Caco-2 (cell line): ENCODE measurements around the gene ZCCHC2. TPM values are rescaled to one million over a fixed set of nuclear protein-coding genes. Genes with fewer than 3 reads are reported as not detected.

Experiments used
- BruUV-seq: library from RNA; stranded (reverse); fragments of 400-500 nt; replicated peaks from 2 replicates; lab custom pipeline; 2021; lab: Mats Ljungman, UMichigan
- CTCF ChIA-PET: fragments of 300-600 bp; sonication (Branson Sonifier 250); formaldehyde crosslinking; loops from one replicate; lab custom pipeline; 2022; ENCODE audit warnings: antibody characterized with exemption; lab: Charles Lee
- POLR2A ChIA-PET: fragments of 300-600 bp; sonication (Branson Sonifier 250); formaldehyde crosslinking; loops from one replicate; lab custom pipeline; 2022; ENCODE audit warnings: antibody characterized with exemption; lab: Charles Lee
- DNase-seq, 2 experiments: peaks; one replicate each; pipeline versions ENCODE4 v3.0.0 to v3.0.0-alpha.2; 2020 to 2022
- H3K27me3 ChIP-seq: replicated peaks from 2 replicates; pipeline ENCODE4 v1.6.0; 2011; ENCODE audit warnings: low read length; ENCODE audit not compliant: control insufficient read depth, insufficient read depth
- H3K36me3 ChIP-seq: 2 replicates; pipeline ENCODE4 v1.5.1; 2011; ENCODE audit warnings: low read length; ENCODE audit not compliant: control insufficient read depth, insufficient read depth
- H3K4me1 ChIP-seq: fragments of 250-450 bp; sonication (Bioruptor Pico); 2 replicates; pipeline ENCODE4 v1.5.1; 2020; ENCODE audit warnings: mild to moderate bottlenecking
- H3K4me3 ChIP-seq: 2 replicates; pipeline ENCODE4 v1.5.1; 2011; ENCODE audit warnings: low read depth, mild to moderate bottlenecking, control low read depth, low read length
- H3K9me3 ChIP-seq: fragments of 250-450 bp; sonication (Bioruptor Pico); 2 replicates; pipeline ENCODE4 v1.5.1; 2020; ENCODE audit warnings: mild to moderate bottlenecking, moderate library complexity
- H3K27ac Mint-ChIP-seq: one replicate; pipeline ENCODE4 v1.8.0; 2022; ENCODE audit warnings: mixed read lengths; ENCODE audit not compliant: unreplicated experiment
- H3K27me3 Mint-ChIP-seq: one replicate; pipeline ENCODE4 v1.8.0; 2022; ENCODE audit warnings: mixed read lengths; ENCODE audit not compliant: insufficient read depth, unreplicated experiment
- H3K36me3 Mint-ChIP-seq: one replicate; pipeline ENCODE4 v1.8.0; 2022; ENCODE audit warnings: mild to moderate bottlenecking, mixed read lengths; ENCODE audit not compliant: insufficient read depth, unreplicated experiment
- H3K4me1 Mint-ChIP-seq: one replicate; pipeline ENCODE4 v1.8.0; 2022; ENCODE audit warnings: low read depth, mixed read lengths; ENCODE audit not compliant: unreplicated experiment
- H3K4me3 Mint-ChIP-seq: one replicate; pipeline ENCODE4 v1.8.0; 2022; ENCODE audit warnings: mild to moderate bottlenecking, moderate library complexity, mixed read lengths; ENCODE audit not compliant: unreplicated experiment
- H3K9me3 Mint-ChIP-seq: one replicate; pipeline ENCODE4 v1.8.0; 2022; ENCODE audit warnings: mixed read lengths; ENCODE audit not compliant: unreplicated experiment
- CTCF ChIP-seq, 2 experiments: fragments of 200-600 bp in 1 of 2; IDR thresholded peaks; 1 replicate in 1 of 2; 2 replicates in 1 of 2; pipeline versions ENCODE4 v1.5.1 to v1.8.0; 2011 to 2022; ENCODE audit warnings: antibody characterized with exemption in 1 of 2, control low read depth in 1 of 2, inconsistent platforms in 1 of 2, low read depth in 1 of 2, low read length in 1 of 2, mild to moderate bottlenecking in 1 of 2, moderate library complexity in 1 of 2; ENCODE audit not compliant: insufficient read depth in 1 of 2, severe bottlenecking in 1 of 2, unreplicated experiment in 1 of 2
- intact Hi-C: fragments of 100-400 bp; cut with micrococcal nuclease; formaldehyde crosslinking; loops from one replicate; pipeline ENCODE4 v1.10.0; 2022; ENCODE audit not compliant: unreplicated experiment
- total RNA-seq: library from RNA; stranded (reverse); gene quantifications from 2 replicates; pipeline ENCODE4 v1.2.3, GENCODE V29; 2022

The ZCCHC2 gene
- total RNA-seq, 1 experiment from 2014 or later, result 6.9 TPM

GRCh38 chr18:62583376-62583775, 60.6 kb downstream of the ZCCHC2 start:
- no peak for DNase-seq
- POLR2A ChIA-PET, result no interaction called here
- Histone ChIP-seq H3K4me1 (no peaks in the 10 kb centered on the region), H3K36me3 (no peaks in the 10 kb centered on the region), H3K4me3 (no peak overlapping the region), H3K9me3 (no peaks in the 10 kb centered on the region), H3K27me3 (no peaks in the 10 kb centered on the region)
- no peaks in the 10 kb centered on the region for H3K9me3 Mint-ChIP-seq
- H3K4me3 Mint-ChIP-seq, result no peak overlapping the region
- H3K27ac Mint-ChIP-seq, result no peak overlapping the region
- intact Hi-C loops, result loop anchor here (10.0 kb wide), 1 partner anchor 131 kb away; the partner anchor contains the start of gene PHLPP1
- H3K4me1 Mint-ChIP-seq, result peaks cover 7% of the 10 kb centered on the region
- no peak for TF ChIP-seq CTCF (IDR thresholded peaks at IDR 0.05; ENCODE audit: insufficient read depth in 1 of 2, low read depth in 1 of 2, low read length in 1 of 2, severe bottlenecking in 1 of 2, unreplicated experiment in 1 of 2)
- BruUV-seq, result no TSS peak
- no peaks in the 10 kb centered on the region for H3K27me3 Mint-ChIP-seq
- no peaks in the 10 kb centered on the region for H3K36me3 Mint-ChIP-seq
- CTCF ChIA-PET, result interaction anchor here (1.0 to 1.4 kb wide), 2 partner anchors 125 to 158 kb away, joined by 3 to 5 read pairs; no protein-coding TSS in a partner anchor

GRCh38 chr18:62584241-62585120, 61.7 kb downstream of the ZCCHC2 start:
- Mint-ChIP-seq H3K27ac (no peak overlapping the region), H3K9me3 (no peaks in the 10 kb centered on the region), H3K4me1 (peaks cover 7% of the 10 kb centered on the region), H3K36me3 (no peaks in the 10 kb centered on the region), H3K4me3 (peak overlapping the region; percentile 48), H3K27me3 (no peaks in the 10 kb centered on the region)
- Histone ChIP-seq H3K36me3 (no peaks in the 10 kb centered on the region), H3K9me3 (no peaks in the 10 kb centered on the region), H3K4me1 (no peaks in the 10 kb centered on the region), H3K4me3 (no peak overlapping the region), H3K27me3 (no peaks in the 10 kb centered on the region)
- peak; percentile 72 to 76 for DNase-seq
- intact Hi-C loops, result loop anchor here (1.0 to 10.0 kb wide), 4 partner anchors 58 to 398 kb away; partner anchors contain the start of gene PHLPP1
- POLR2A ChIA-PET, result no interaction called here
- CTCF ChIA-PET, result interaction anchor here (1.0 to 1.4 kb wide), 2 partner anchors 126 to 159 kb away, joined by 3 to 5 read pairs; no protein-coding TSS in a partner anchor
- TF ChIP-seq CTCF (IDR thresholded peaks at IDR 0.05; ENCODE audit: insufficient read depth in 1 of 2, low read depth in 1 of 2, low read length in 1 of 2, severe bottlenecking in 1 of 2, unreplicated experiment in 1 of 2), result peak; percentile 81 to 87
- no TSS peak for BruUV-seq

- CTCF ChIA-PET, result interaction anchor here (0.6 kb wide), 1 partner anchor 308 kb away, joined by 3 read pairs; no protein-coding TSS in a partner anchor
These were observed 62.7 kb downstream of the ZCCHC2 start for GRCh38 chr18:62585274-62586150.

More at GRCh38 chr18:62585274-62586150, 62.7 kb downstream of the ZCCHC2 start:
- no peak for TF ChIP-seq CTCF (IDR thresholded peaks at IDR 0.05; ENCODE audit: insufficient read depth in 1 of 2, low read depth in 1 of 2, low read length in 1 of 2, severe bottlenecking in 1 of 2, unreplicated experiment in 1 of 2)
- Mint-ChIP-seq H3K36me3 (no peaks in the 10 kb centered on the region), H3K4me3 (no peak overlapping the region), H3K9me3 (no peaks in the 10 kb centered on the region), H3K27me3 (no peaks in the 10 kb centered on the region), H3K4me1 (peaks cover 7% of the 10 kb centered on the region), H3K27ac (no peak overlapping the region)
- no peaks in the 10 kb centered on the region for H3K27me3 ChIP-seq
- no peaks in the 10 kb centered on the region for H3K9me3 ChIP-seq
- no peaks in the 10 kb centered on the region for H3K4me1 ChIP-seq
- POLR2A ChIA-PET, result no interaction called here
- intact Hi-C loops, result loop anchor here (2.0 to 10.0 kb wide), 3 partner anchors 59 to 397 kb away; partner anchors contain the start of gene PHLPP1
- no TSS peak for BruUV-seq
- H3K36me3 ChIP-seq, result no peaks in the 10 kb centered on the region
- no peak for DNase-seq
- H3K4me3 ChIP-seq, result no peak overlapping the region
